ENCODE data around the gene MARCKSL1. TPM values are rescaled to one million over a fixed set of nuclear protein-coding genes. Genes with fewer than 3 reads are reported as not detected.

The MARCKSL1 gene
- total and polyA plus RNA-seq, 3 donors from 2014 or later: 288 to 326 (median 312) TPM

DNA sequence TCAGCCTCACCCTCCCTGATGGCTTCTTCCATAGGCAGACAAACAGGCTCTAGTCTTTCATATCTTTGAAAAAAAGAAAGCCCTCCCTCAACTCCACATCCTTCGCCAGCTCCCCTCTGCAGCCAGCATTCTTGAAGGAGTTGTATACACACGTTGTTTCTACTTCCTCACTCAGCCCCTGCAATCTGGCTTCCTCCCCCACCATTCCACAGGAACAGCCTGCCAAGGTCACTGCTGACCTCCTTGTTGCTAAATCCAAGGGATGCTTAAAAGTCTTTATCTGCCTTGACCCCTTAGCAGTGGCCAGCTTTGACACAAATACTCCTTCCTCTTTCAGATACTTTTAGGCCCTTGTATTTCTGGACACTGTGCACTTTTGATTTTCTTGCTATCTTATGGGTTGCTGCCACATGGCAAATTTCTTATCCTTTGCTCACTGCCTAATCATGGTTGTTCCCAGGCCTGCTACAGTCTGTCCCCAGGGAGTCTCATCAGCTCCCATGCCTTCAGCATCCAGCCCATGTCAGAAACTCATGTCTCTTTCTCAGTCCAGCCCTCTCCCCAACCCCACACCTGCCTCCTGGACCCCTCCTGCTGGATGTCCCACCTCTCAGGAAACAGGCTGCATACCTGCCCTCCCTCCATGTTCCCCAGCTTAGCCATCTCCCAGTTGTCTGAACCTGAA, 18.0 kb upstream of the MARCKSL1 start:
- H3K9me3 ChIP-seq: no peaks in the 10 kb centered on the region
- no peaks in the 10 kb centered on the region for H3K36me3 ChIP-seq (ENCODE audit: low read depth, missing control alignments)
- peak overlapping the region; percentile 96 to 98 for H3K27ac ChIP-seq
- no peaks in the 10 kb centered on the region for H3K27me3 ChIP-seq
- intact Hi-C loops (cut with DNase I; ENCODE audit: low total_unique reads): no loop called here
- no peak overlapping the region for H3K4me3 ChIP-seq
- DNase-seq: peak; percentile 96
- 15 to 19% methylated on average over 2 of the region's 2 CpGs for WGBS, 2 donors
- H3K4me1 ChIP-seq: peaks cover 65% of the 10 kb centered on the region
- no peak for TF ChIP-seq POLR2A (IDR thresholded peaks at IDR 0.05)
- TF ChIP-seq, protein P1, sequence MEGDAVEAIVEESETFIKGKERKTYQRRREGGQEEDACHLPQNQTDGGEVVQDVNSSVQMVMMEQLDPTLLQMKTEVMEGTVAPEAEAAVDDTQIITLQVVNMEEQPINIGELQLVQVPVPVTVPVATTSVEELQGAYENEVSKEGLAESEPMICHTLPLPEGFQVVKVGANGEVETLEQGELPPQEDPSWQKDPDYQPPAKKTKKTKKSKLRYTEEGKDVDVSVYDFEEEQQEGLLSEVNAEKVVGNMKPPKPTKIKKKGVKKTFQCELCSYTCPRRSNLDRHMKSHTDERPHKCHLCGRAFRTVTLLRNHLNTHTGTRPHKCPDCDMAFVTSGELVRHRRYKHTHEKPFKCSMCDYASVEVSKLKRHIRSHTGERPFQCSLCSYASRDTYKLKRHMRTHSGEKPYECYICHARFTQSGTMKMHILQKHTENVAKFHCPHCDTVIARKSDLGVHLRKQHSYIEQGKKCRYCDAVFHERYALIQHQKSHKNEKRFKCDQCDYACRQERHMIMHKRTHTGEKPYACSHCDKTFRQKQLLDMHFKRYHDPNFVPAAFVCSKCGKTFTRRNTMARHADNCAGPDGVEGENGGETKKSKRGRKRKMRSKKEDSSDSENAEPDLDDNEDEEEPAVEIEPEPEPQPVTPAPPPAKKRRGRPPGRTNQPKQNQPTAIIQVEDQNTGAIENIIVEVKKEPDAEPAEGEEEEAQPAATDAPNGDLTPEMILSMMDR (IDR thresholded peaks at IDR 0.05): no peak

GRCh38 chr1:32353431-32353830, 17.4 kb upstream of the MARCKSL1 start:
- Histone ChIP-seq H3K27me3 (no peaks in the 10 kb centered on the region), H3K36me3 (ENCODE audit: low read depth, missing control alignments) (no peaks in the 10 kb centered on the region), H3K27ac (peak overlapping the region; percentile 96 to 98), H3K4me3 (no peak overlapping the region), H3K9me3 (no peaks in the 10 kb centered on the region), H3K4me1 (peaks cover 65% of the 10 kb centered on the region)
- WGBS, 2 donors: 33 to 36% methylated on average over 2 of the region's 2 CpGs
- TF ChIP-seq POLR2A (IDR thresholded peaks at IDR 0.05): no peak
- TF ChIP-seq, protein P1 (IDR thresholded peaks at IDR 0.05): no peak
- intact Hi-C loops (cut with DNase I; ENCODE audit: low total_unique reads): no loop called here
- DNase-seq: peak; percentile 68

- no peak overlapping the region for H3K4me3 ChIP-seq
- WGBS, 2 donors: 32 to 39% methylated on average over 2 of the region's 2 CpGs
- H3K36me3 ChIP-seq (ENCODE audit: low read depth, missing control alignments): no peaks in the 10 kb centered on the region
- TF ChIP-seq, protein P1 (IDR thresholded peaks at IDR 0.05): no peak
- TF ChIP-seq POLR2A (IDR thresholded peaks at IDR 0.05): no peak
- no peaks in the 10 kb centered on the region for H3K9me3 ChIP-seq
- intact Hi-C loops (cut with DNase I; ENCODE audit: low total_unique reads): no loop called here
- peak overlapping the region; percentile 96 to 98 for H3K27ac ChIP-seq
- no peak for DNase-seq
- no peaks in the 10 kb centered on the region for H3K27me3 ChIP-seq
- H3K4me1 ChIP-seq: peaks cover 69% of the 10 kb centered on the region
Observed at GRCh38 chr1:32352831-32353383, 16.9 kb upstream of the MARCKSL1 start.

DNA sequence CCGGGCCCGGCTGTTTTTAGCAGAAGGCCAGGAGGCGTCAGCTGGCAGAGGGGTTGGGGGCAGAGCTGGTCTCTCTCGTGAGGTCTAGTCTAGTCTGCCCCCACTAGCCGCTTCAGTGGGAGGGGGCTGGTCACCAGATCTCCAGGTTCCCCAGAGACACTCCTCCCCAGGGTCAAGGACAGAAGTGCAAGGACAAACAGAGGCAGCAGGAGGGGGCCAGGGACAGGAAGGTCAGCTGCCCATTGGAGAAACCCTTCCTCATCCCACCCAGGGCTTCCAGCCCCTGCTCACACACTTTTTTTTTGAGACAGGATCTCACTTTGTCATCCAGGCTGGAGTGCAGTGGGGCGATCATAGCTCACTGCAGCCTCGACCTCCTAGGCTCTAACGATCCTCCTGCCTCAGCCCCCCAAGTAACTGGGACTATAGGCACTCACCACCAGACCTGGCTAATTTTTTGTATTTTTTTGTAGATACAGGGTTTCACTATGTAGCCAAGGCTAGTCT, 16.3 kb upstream of the MARCKSL1 start:
- H3K27ac ChIP-seq: peak overlapping the region; percentile 96 to 98
- no peaks in the 10 kb centered on the region for H3K36me3 ChIP-seq (ENCODE audit: low read depth, missing control alignments)
- intact Hi-C loops (cut with DNase I; ENCODE audit: low total_unique reads): no loop called here
- TF ChIP-seq POLR2A (IDR thresholded peaks at IDR 0.05): no peak
- TF ChIP-seq, protein P1 (IDR thresholded peaks at IDR 0.05): no peak
- no peaks in the 10 kb centered on the region for H3K27me3 ChIP-seq
- DNase-seq: no peak
- 18 to 28% methylated on average over 3 to 8 of the region's 8 CpGs for WGBS, 2 donors
- H3K4me1 ChIP-seq: peaks cover 69% of the 10 kb centered on the region
- peak overlapping the region; percentile 67 to 77 for H3K4me3 ChIP-seq
- H3K9me3 ChIP-seq: no peaks in the 10 kb centered on the region
